ENCODE data around the gene SLC43A1.

GRCh38 chr11:57459164-57460021 is 56.1 kb downstream of the SLC43A1 start:
- TF ChIP-seq CTCF (IDR thresholded peaks at IDR 0.05): no peak
- no peak for TF ChIP-seq POLR2A (IDR thresholded peaks at IDR 0.05)
